ENCODE measurements around the gene CCDC88C.

DNA sequence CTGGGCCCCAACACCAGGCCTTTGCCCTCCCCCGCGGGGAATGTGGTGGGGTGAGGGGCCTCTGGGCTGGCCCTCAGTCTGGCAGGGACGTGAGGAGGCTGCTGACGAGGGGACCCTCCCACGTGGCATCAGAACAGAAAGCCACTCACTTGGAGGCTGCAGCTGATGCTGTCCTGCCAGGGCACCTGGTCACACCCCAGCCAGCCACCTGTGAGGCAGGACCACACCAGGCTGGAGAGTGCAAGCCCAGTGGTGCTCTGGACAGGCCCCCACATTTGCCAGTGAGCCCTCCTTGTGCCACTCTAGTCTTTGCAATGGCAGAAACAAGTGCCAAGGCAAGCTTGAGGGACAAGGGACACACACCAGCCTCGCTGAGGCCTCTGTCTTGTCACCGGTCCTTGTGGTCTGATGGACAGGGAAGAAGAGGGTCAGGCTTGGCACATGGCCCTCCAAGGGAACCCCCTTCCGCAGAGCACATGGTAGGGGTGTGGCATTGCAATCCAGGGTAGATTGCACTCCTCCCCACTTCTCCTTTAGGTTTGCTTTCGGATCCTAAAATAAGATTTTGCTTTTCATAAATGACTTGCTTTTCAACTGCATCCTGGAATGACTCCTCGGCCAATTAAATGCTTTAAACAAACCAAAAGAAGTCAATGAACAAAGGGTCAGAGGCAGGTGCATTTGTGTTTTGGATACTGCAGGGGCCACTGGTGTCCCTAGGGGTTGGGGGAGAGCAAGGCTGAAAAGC lies 53.7 kb downstream of the CCDC88C start:
- TF ChIP-seq, protein P1, sequence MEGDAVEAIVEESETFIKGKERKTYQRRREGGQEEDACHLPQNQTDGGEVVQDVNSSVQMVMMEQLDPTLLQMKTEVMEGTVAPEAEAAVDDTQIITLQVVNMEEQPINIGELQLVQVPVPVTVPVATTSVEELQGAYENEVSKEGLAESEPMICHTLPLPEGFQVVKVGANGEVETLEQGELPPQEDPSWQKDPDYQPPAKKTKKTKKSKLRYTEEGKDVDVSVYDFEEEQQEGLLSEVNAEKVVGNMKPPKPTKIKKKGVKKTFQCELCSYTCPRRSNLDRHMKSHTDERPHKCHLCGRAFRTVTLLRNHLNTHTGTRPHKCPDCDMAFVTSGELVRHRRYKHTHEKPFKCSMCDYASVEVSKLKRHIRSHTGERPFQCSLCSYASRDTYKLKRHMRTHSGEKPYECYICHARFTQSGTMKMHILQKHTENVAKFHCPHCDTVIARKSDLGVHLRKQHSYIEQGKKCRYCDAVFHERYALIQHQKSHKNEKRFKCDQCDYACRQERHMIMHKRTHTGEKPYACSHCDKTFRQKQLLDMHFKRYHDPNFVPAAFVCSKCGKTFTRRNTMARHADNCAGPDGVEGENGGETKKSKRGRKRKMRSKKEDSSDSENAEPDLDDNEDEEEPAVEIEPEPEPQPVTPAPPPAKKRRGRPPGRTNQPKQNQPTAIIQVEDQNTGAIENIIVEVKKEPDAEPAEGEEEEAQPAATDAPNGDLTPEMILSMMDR (IDR thresholded peaks at IDR 0.05; ENCODE audit: extremely low read depth in 1 of 2, insufficient read depth in 1 of 2, low read depth in 1 of 2, low read length in 2 of 2): no peak
- no peak for TF ChIP-seq EZH2 (IDR thresholded peaks at IDR 0.05; ENCODE audit: borderline replicate concordance, low read depth, low read length, severe bottlenecking)
- TF ChIP-seq GATA2 (IDR thresholded peaks at IDR 0.05; ENCODE audit: insufficient read depth, insufficient read length, low read depth, low read length): no peak
- TF ChIP-seq, protein P2, sequence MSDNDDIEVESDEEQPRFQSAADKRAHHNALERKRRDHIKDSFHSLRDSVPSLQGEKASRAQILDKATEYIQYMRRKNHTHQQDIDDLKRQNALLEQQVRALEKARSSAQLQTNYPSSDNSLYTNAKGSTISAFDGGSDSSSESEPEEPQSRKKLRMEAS (IDR thresholded peaks at IDR 0.05; ENCODE audit: insufficient read depth, insufficient read length): no peak

All from endothelial cell of umbilical vein (primary cell).